ENCODE measurements around the gene POTEB.
"Not testable (repeated sequence)": the region's sequence is repeated elsewhere in the genome, so short reads cannot be mapped to it uniquely, and the experiment has no call there.

Gene POTEB

DNA sequence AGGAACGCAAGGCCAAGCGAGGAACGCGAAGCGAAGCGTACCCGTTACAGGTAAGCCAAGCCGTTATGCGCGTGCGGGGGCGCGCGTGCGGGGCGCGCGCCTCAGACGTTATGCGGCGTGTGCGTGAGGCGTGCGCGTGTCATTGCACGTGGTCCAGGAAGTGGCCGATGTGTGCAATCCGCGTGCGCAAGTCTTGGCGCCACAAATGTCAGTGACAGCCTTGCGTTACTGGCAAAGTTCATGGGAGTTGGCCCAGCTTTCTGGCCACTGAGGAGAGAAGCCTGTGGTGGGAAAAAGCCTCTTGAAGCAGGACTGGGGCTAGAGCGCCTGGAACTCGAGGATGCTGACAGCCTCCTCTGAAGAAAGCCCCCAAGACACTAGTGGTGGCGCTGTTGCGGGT lies at the start of gene POTEB:
Gene POTEB (minus strand): TSS at position 101 of the 400 bp plus-strand sequence. CDS start 489 bp downstream, outside the sequence.
- DNase-seq (ENCODE audit: low read depth): not testable (repeated sequence)

DNA sequence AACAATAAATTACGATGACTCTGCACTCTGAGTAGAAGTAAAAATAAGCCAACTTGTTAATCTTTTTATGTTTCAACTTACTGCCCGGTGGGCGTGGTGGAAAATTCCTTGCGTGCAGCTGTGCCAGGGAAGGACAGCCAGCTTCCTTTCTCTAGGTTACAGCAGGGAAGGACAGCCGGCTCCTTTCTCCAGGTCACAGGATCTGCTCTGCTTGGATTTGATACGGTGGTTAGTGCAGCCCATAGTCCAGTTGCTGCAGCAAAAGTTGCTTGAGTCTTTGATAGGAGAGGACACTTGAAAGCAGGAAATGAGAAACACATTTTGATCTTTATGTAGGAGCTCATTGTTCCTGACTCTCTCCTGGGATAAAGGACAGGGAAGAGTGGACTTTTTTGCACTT lies 13.4 kb upstream of the POTEB start:
- not testable (repeated sequence) for DNase-seq (ENCODE audit: low read depth)

DNA sequence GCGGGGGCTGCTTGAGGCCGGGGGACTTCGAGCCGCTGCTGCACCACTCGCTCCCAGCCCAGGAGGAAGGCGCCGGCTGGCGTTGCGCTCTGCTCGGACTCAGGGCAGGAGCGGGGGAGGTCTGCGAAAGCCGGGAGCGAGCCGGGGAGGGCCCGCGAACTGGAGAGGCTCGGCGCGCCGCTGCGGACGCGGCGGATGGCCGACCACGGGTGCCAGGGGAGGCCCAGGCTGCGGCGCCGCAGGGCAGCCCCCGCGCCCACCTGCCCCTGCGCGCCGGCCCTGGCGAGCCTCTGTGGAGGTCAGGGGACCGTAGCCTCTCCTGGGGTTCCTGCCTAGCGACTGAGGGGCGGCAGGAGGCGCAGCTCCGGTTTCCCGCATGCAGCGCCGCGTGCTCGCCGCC lies 12.0 kb upstream of the POTEB start:
- DNase-seq (ENCODE audit: low read depth): not testable (repeated sequence)

DNA sequence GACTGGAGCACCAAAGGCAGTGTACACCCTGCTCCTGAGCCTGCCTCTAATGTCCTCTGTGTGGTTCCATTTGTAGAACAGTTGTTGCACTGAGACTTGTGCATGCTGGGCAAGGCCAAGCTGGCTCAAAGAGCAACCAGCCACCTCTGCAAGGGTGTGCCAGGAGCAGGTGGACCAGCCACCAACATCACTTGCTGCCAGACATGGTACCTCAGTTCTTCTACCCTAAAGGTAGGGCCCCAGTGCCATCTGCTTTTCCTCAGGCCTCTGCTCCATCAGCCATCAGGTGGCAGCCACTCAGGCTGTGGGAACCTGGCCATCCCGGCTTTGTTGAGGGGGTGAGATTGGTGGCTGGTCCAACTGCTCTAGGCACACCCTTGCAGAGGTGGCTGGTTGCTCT lies 38.7 kb downstream of the POTEB start:
- DNase-seq (ENCODE audit: low read depth): not testable (repeated sequence)

Measured in EH (cell line).